Calu3 (cell line): ENCODE measurements around the gene ZFPL1. TPM values are rescaled to one million over a fixed set of nuclear protein-coding genes. Genes with fewer than 3 reads are reported as not detected.

Experiments
- BruUV-seq: library from RNA; stranded (reverse); fragments of 400-500 nt; replicated peaks from 2 replicates; lab custom pipeline; 2021; lab: Mats Ljungman, UMichigan
- CTCF ChIA-PET: fragments of 300-600 bp; sonication (Branson Sonifier 250); formaldehyde crosslinking; loops from one replicate; lab custom pipeline; 2022; ENCODE audit warnings: antibody characterized with exemption; lab: Charles Lee
- DNase-seq: peaks from one replicate; pipeline ENCODE4 v3.0.0; 2022
- H3K27ac Mint-ChIP-seq: one replicate; pipeline ENCODE4 v1.8.0; 2022; ENCODE audit warnings: mixed read lengths; ENCODE audit not compliant: unreplicated experiment
- H3K27me3 Mint-ChIP-seq: one replicate; pipeline ENCODE4 v1.8.0; 2022; ENCODE audit warnings: mixed read lengths; ENCODE audit not compliant: unreplicated experiment
- H3K36me3 Mint-ChIP-seq: one replicate; pipeline ENCODE4 v1.8.0; 2022; ENCODE audit warnings: mild to moderate bottlenecking, moderate library complexity, mixed read lengths; ENCODE audit not compliant: insufficient read depth, unreplicated experiment
- H3K4me1 Mint-ChIP-seq: one replicate; pipeline ENCODE4 v1.8.0; 2022; ENCODE audit warnings: mild to moderate bottlenecking, low read depth, mixed read lengths; ENCODE audit not compliant: unreplicated experiment
- H3K4me3 Mint-ChIP-seq: one replicate; pipeline ENCODE4 v1.8.0; 2022; ENCODE audit warnings: mild to moderate bottlenecking, low read depth, moderate library complexity, mixed read lengths; ENCODE audit not compliant: unreplicated experiment
- H3K9me3 Mint-ChIP-seq: one replicate; pipeline ENCODE4 v1.8.0; 2022; ENCODE audit warnings: low read depth, mixed read lengths; ENCODE audit not compliant: unreplicated experiment
- intact Hi-C: fragments of 100-400 bp; cut with micrococcal nuclease; formaldehyde crosslinking; loops from one replicate; pipeline ENCODE4 v1.10.0; 2022; ENCODE audit not compliant: unreplicated experiment
- total RNA-seq: library from RNA; stranded (reverse); gene quantifications from 2 replicates; pipeline ENCODE4 v1.2.3, GENCODE V29; 2022
- TF ChIP-seq, protein P1 (sequence below): fragments of 200-600 bp; IDR thresholded peaks from one replicate; pipeline ENCODE4 v1.8.0; 2022; ENCODE audit warnings: antibody characterized with exemption; ENCODE audit not compliant: unreplicated experiment

ZFPL1 gene
- total RNA-seq, 1 experiment from 2014 or later, result 47.6 TPM

DNA sequence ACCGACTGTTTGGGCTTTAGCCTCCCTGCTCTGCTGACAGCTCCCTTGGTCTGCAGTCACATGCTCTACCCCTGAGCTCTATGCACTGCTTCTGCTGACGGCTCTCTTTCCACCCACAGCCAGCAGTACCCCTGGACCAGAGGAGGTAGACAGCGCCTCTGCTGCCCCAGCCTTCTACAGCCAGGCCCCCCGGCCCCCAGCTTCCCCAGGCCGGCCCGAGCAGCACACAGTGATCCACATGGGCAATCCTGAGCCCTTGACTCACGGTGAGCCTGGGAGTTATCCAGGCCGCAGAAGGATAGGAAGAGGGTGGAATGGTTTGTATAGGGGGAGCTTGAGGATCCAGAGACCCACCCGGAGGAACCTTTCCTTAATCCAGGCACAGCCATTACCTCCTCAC, 2.8 kb downstream of the ZFPL1 start:
- DNase-seq, result no peak
- Mint-ChIP-seq H3K27ac (no peak overlapping the region), H3K27me3 (no peaks in the 10 kb centered on the region), H3K4me3 (no peak overlapping the region), H3K36me3 (peaks cover 50% of the 10 kb centered on the region), H3K9me3 (no peaks in the 10 kb centered on the region), H3K4me1 (peaks cover 23% of the 10 kb centered on the region)
- intact Hi-C loops, result no loop called here
- CTCF ChIA-PET, result interaction anchor here (0.7 kb wide), 1 partner anchor 15 kb away, joined by 5 read pairs; no protein-coding TSS in a partner anchor
- TF ChIP-seq, protein P1, sequence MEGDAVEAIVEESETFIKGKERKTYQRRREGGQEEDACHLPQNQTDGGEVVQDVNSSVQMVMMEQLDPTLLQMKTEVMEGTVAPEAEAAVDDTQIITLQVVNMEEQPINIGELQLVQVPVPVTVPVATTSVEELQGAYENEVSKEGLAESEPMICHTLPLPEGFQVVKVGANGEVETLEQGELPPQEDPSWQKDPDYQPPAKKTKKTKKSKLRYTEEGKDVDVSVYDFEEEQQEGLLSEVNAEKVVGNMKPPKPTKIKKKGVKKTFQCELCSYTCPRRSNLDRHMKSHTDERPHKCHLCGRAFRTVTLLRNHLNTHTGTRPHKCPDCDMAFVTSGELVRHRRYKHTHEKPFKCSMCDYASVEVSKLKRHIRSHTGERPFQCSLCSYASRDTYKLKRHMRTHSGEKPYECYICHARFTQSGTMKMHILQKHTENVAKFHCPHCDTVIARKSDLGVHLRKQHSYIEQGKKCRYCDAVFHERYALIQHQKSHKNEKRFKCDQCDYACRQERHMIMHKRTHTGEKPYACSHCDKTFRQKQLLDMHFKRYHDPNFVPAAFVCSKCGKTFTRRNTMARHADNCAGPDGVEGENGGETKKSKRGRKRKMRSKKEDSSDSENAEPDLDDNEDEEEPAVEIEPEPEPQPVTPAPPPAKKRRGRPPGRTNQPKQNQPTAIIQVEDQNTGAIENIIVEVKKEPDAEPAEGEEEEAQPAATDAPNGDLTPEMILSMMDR, result no peak
- BruUV-seq, result no TSS peak

GRCh38 chr11:65087216-65087615, 3.2 kb downstream of the ZFPL1 start:
- Mint-ChIP-seq H3K9me3 (no peaks in the 10 kb centered on the region), H3K4me1 (peaks cover 19% of the 10 kb centered on the region), H3K36me3 (peaks cover 50% of the 10 kb centered on the region), H3K27ac (no peak overlapping the region), H3K4me3 (no peak overlapping the region), H3K27me3 (no peaks in the 10 kb centered on the region)
- TF ChIP-seq, protein P1, result no peak
- no peak for DNase-seq
- intact Hi-C loops, result no loop called here
- no TSS peak for BruUV-seq
- CTCF ChIA-PET, result interaction anchor here (0.7 kb wide), 1 partner anchor 14 kb away, joined by 5 read pairs; no protein-coding TSS in a partner anchor

- H3K27ac Mint-ChIP-seq, result no peak overlapping the region
- no peaks in the 10 kb centered on the region for H3K9me3 Mint-ChIP-seq
- peaks cover 45% of the 10 kb centered on the region for H3K36me3 Mint-ChIP-seq
- intact Hi-C loops, result no loop called here
- no peak for DNase-seq
- H3K4me3 Mint-ChIP-seq, result no peak overlapping the region
- H3K27me3 Mint-ChIP-seq, result no peaks in the 10 kb centered on the region
- TF ChIP-seq, protein P1, result no peak
- CTCF ChIA-PET, result interaction anchor here (0.7 kb wide), 1 partner anchor 206 kb away, joined by 3 read pairs; no protein-coding TSS in a partner anchor
- BruUV-seq, result no TSS peak
- peaks cover 13% of the 10 kb centered on the region for H3K4me1 Mint-ChIP-seq
Measured at GRCh38 chr11:65087827-65088226, 3.8 kb downstream of the ZFPL1 start.

DNA sequence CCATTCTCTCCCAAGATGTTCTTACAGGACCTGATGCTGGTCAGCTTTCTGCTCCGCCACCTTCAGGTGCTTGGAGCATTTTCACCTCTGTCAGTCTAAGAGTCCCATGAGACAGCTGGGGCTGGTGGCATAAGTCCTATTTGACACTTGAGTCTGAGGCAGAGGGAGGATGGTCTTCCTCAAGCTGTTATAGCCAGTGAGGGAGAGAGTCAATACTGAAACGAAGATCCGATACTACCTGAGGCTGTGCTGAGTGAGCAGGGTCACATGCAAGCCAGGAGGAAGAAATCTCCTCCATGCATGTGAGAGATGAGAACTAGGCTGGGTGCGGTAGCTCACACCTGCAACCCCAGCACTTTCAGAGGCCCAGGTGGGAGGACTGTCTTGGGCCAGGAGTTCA, 5.6 kb downstream of the ZFPL1 start:
- Mint-ChIP-seq H3K27me3 (no peaks in the 10 kb centered on the region), H3K9me3 (no peaks in the 10 kb centered on the region), H3K36me3 (peaks cover 27% of the 10 kb centered on the region), H3K27ac (no peak overlapping the region), H3K4me1 (peaks cover 9% of the 10 kb centered on the region), H3K4me3 (no peak overlapping the region)
- intact Hi-C loops, result no loop called here
- no peak for DNase-seq
- TF ChIP-seq, protein P1, result no peak
- no TSS peak for BruUV-seq
- CTCF ChIA-PET, result interaction anchor here (0.6 kb wide), 1 partner anchor 243 kb away, joined by 5 read pairs; no protein-coding TSS in a partner anchor
